ENCODE measurements around the gene OR56A1.

GRCh38 chr11:6055569-6055968, 25.0 kb upstream of the OR56A1 start:
- TF ChIP-seq CTCF (IDR thresholded peaks at IDR 0.05) = no peak
- TF ChIP-seq POLR2A (IDR thresholded peaks at IDR 0.05) = no peak
